ENCODE data around the gene NUMB. TPM values are rescaled to one million over a fixed set of nuclear protein-coding genes. Genes with fewer than 3 reads are reported as not detected.
"Not testable (repeated sequence)": the region's sequence is repeated elsewhere in the genome, so short reads cannot be mapped to it uniquely, and the experiment has no call there.

NUMB gene
- total RNA-seq, 1 experiment from 2014 or later, result 25.0 TPM

DNA sequence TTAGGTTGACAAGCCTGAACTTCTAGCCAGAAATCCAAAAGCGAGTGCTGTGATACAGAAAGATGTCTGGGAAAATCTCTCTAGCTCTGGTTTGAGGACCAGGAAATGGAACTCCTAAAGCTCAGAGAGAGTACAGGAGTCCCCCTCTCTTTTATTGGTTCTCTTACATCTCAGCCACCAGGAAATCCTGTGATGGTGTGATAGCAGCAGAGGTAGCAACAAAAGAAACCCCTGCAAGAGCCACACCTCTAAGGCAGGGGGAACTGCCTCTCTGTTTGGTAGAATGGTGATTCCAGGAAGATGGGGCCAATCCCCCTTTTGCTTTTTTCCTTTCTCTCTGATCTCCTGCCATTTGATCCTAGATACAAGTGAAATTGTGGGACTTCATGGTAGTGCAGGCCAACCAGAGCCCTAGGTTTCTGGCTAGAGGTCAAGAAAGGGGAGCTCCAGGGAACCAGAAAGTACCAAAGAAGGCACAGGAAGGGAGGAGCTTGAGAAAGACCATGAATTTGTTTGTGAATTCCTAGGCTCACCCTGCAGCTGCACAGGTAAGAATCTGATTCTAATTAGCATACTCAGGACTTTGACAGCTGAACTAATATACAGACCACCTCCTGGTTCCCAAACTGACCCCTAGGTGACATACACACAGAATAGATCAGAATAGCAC is 132.6 kb downstream of the NUMB start:
- Histone ChIP-seq H3K27me3 (no peaks in the 10 kb centered on the region), H3K4me3 (no peak overlapping the region), H3K9me3 (replicated peaks) (no peaks in the 10 kb centered on the region), H3K36me3 (no peaks in the 10 kb centered on the region), H3K4me1 (no peaks in the 10 kb centered on the region), H3K27ac (no peak overlapping the region)
- no peak for DNase-seq

DNA sequence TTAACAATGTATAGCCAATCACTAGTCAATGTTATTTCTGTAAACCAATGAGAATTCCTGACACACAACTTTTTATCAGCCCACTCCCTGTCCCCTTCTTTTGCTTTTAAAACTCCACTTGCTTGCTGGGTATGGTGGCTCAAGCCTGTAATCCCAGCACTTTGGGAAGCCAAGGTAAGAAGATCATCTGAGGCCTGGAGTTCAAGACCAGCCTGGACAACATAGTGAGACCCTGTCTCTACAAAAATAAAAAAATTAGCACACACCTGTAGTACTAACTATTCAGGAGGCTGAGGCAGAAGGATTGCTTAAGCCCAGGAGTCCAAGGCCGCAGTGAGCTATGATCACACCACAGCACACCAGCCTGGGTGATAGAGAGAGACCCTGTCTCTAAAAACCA is 133.3 kb downstream of the NUMB start:
- DNase-seq, result no peak
- H3K36me3 ChIP-seq, result no peaks in the 10 kb centered on the region
- H3K4me3 ChIP-seq, result no peak overlapping the region
- no peaks in the 10 kb centered on the region for H3K27me3 ChIP-seq
- no peak overlapping the region for H3K27ac ChIP-seq
- no peaks in the 10 kb centered on the region for H3K4me1 ChIP-seq
- H3K9me3 ChIP-seq (replicated peaks), result no peaks in the 10 kb centered on the region

DNA sequence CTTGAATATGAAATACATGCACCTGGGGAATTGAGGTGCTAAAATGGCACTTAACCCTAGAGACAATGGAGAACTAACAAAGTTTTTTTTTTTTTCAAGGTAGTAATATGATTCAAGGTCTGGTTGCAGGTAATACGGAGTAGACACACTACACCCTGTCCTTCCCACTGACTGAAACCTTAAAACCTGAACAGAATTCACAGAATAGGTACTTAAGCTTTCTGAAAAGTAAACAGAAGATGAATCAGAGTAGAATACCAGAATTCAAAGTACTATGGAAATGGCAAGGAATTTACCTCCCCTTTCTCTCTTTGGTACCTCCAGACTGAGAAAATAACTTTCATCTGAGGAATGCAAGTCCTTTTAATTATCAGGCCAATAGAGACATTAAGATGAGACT is 133.8 kb downstream of the NUMB start:
- DNase-seq, result no peak
- no peaks in the 10 kb centered on the region for H3K9me3 ChIP-seq (replicated peaks)
- H3K4me1 ChIP-seq, result no peaks in the 10 kb centered on the region
- H3K4me3 ChIP-seq, result no peak overlapping the region
- no peaks in the 10 kb centered on the region for H3K27me3 ChIP-seq
- no peak overlapping the region for H3K27ac ChIP-seq
- no peaks in the 10 kb centered on the region for H3K36me3 ChIP-seq

DNA sequence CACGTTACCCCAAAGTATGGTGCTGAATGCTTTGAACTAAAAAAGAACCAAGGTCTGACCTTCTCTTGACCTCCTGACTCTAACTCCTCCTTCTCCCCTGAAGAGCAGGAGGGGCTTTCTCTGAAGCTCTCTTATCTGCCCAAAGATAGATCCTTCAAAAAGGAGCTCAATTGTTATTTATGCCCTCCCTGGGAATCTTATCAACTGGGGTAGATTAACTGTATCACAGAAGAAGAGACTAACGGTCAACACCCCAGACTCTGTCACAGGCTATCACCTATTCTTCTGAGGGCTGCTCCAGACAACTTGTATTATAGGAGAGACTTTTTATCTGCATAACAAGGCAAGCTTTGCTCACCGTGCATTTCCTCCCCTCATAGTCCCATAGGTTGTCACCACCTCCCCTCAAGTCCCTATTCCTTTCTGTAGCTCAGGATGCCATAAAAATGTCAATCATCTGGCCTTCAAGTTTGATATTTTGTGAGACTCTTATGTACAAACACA is 134.4 kb downstream of the NUMB start:
- Histone ChIP-seq H3K36me3 (no peaks in the 10 kb centered on the region), H3K27ac (no peak overlapping the region), H3K27me3 (no peaks in the 10 kb centered on the region), H3K9me3 (replicated peaks) (no peaks in the 10 kb centered on the region), H3K4me1 (no peaks in the 10 kb centered on the region), H3K4me3 (no peak overlapping the region)
- no peak for DNase-seq

DNA sequence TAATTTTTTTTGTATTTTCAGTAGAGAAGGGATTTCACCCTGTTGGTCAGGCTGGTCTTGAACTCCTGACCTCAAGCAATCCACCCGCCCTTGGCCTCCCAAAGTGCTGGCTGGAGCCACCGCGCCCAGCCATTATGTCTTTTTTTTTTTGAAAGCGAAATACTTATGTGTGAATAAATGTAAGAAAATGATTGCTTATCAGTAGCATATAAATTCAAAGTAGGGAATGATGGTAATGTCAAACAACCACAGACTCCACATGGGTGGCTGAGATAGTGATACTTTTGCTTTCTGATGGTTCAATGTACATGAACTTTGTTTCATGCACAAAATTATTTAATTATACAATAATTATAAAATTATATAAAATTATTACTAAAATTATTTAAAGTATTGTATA is 145.2 kb downstream of the NUMB start:
- no peak overlapping the region for H3K27ac ChIP-seq
- H3K27me3 ChIP-seq, result no peaks in the 10 kb centered on the region
- H3K4me3 ChIP-seq, result no peak overlapping the region
- H3K4me1 ChIP-seq, result peaks cover 11% of the 10 kb centered on the region; the same call in 1 of the 2 replicates
- no peaks in the 10 kb centered on the region for H3K36me3 ChIP-seq
- no peak for DNase-seq
- H3K9me3 ChIP-seq (replicated peaks), result no peaks in the 10 kb centered on the region

DNA sequence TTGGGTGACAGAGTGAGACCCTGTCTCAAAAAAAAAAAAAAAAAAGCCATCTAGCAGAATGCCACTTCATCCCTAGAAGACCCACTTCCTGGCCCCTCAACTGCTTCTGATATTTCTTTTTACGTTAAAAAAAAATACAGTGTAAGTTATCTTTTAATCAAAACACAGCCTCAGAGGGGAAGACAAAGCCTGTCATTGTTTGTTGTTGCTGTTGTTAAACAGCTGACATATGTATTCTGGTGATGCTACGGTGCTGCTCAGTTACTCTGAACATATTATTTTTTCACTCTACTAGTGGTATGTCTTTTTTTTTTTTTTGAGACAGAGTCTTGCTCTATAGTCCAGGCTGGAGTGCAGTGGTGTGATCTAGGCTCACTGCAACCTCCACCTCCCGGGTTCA is 145.7 kb downstream of the NUMB start:
- H3K4me3 ChIP-seq, result no peak overlapping the region
- H3K27ac ChIP-seq, result no peak overlapping the region
- H3K4me1 ChIP-seq, result peaks cover 11% of the 10 kb centered on the region; the same call in 1 of the 2 replicates
- no peaks in the 10 kb centered on the region for H3K36me3 ChIP-seq
- peak in 1 of 2 experiments; percentile 32 for DNase-seq
- no peaks in the 10 kb centered on the region for H3K9me3 ChIP-seq (replicated peaks)
- H3K27me3 ChIP-seq, result no peaks in the 10 kb centered on the region

DNA sequence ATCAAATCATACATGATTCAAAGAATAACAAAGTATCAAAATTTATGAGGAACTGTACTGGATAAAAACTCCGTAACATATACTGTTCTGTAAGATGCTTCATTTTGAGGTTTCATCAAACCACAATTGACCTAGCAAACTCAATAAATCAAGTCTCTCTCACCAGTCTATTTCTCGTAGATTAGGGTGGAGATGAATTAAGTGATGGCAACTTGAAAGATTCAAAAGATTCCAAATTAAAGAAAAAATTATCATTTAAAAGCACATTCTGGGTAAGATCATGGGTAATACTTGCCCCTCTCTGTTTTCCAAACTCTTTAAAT is 146.7 kb downstream of the NUMB start:
- H3K27ac ChIP-seq, result no peak overlapping the region
- peaks cover 11% of the 10 kb centered on the region; the same call in 1 of the 2 replicates for H3K4me1 ChIP-seq
- no peaks in the 10 kb centered on the region for H3K9me3 ChIP-seq (replicated peaks)
- no peak overlapping the region for H3K4me3 ChIP-seq
- no peaks in the 10 kb centered on the region for H3K36me3 ChIP-seq
- DNase-seq, result no peak
- no peaks in the 10 kb centered on the region for H3K27me3 ChIP-seq

DNA sequence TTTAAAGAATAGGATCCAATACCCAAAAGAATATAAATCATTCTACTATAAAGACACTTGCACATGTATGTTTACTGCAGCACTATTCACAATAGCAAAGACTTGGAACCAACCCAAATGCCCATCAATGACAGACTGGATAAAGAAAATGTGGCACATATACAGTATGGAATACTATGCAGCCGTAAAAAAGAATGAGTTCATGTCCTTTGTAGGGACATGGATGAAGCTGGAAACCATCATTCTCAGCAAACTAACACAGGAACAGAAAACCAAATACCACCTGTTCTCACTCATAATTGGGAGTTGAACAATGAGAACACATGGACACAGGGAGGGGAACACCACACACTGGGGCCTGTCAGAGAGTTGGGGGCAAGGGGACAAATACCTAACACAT is 149.1 kb downstream of the NUMB start:
- H3K27me3 ChIP-seq; DNase-seq; H3K4me3 ChIP-seq; H3K27ac ChIP-seq; H3K36me3 ChIP-seq; H3K9me3 ChIP-seq (replicated peaks): not testable (repeated sequence)
- H3K4me1 ChIP-seq, result peaks cover 11% of the 10 kb centered on the region; the same call in 1 of the 2 replicates

DNA sequence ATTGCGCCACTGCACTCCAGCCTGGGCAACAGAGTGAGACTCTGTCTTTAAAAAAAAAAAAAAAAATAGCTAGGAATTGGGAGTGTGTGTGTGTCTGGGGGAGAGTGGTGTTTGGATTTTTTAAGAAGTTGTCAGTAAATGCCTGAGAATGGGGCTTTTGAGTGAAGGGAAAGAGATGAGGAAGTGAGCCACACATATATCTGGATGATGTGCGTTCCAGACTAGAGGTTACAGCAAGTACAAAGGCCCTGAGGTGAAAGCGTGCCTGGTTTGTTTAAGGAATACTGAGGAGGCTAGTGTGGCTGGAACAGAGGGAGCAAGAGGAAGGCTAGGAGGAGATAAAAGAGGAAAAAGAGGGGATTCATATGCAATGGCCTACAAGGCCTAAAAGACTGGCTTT is 151.1 kb downstream of the NUMB start:
- Histone ChIP-seq H3K9me3 (replicated peaks) (no peaks in the 10 kb centered on the region), H3K36me3 (no peaks in the 10 kb centered on the region), H3K27me3 (no peaks in the 10 kb centered on the region), H3K4me3 (no peak overlapping the region), H3K27ac (no peak overlapping the region), H3K4me1 (peaks cover 11% of the 10 kb centered on the region; the same call in 1 of the 2 replicates)
- no peak for DNase-seq

DNA sequence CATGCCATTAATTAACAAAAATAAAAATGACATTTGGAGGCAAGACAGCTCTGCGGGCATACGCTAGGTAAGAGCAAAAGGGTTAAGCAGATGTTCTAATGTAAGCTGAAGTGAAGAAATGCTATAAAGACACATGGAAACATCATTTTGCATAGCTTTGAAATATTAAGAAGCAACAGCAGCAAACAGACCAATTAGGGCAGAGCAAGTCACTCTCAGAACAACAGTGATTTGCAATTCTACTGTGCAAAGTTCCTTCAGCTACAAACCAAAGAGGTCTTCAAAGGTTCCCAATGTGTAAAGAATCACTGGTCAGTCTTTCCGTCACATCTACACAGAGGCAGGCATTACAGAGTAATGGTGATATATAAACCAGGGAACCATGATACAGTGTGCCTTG is 152.8 kb downstream of the NUMB start:
- DNase-seq, result no peak
- Histone ChIP-seq H3K27ac (no peak overlapping the region), H3K9me3 (replicated peaks) (no peaks in the 10 kb centered on the region), H3K4me3 (no peak overlapping the region), H3K36me3 (no peaks in the 10 kb centered on the region), H3K4me1 (no peaks in the 10 kb centered on the region), H3K27me3 (no peaks in the 10 kb centered on the region)

DNA sequence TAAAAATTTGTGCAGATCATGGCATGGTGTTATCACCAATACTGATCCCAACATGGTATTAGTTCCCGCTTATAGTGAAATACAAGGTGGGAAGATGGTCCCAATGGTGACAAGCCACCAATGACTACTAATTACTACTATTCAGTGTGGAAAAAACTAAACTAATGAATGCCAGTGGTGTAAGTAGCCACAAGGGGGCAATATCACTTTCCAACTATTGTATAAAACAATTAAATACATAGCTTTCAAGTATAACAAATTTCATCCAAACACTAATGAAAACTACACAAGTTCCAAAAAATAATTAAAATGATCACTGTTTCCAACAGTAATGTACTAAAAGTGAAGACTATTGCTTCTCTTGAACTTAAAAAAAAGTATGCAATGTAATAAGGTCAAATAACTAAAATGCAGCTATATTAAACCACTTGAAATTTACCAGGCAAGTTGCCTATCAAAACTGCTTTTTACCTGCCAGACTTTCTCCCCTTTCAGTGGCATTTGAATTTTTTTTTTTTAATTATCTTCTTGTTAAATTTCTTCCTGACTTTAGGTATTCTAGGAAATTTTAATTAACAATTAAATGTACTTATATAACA is 163.0 kb downstream of the NUMB start:
- no peak overlapping the region for H3K27ac ChIP-seq
- no peaks in the 10 kb centered on the region for H3K4me1 ChIP-seq
- peak in 1 of 2 experiments; percentile 63 for DNase-seq
- no peaks in the 10 kb centered on the region for H3K27me3 ChIP-seq
- no peaks in the 10 kb centered on the region for H3K36me3 ChIP-seq
- H3K4me3 ChIP-seq, result no peak overlapping the region
- H3K9me3 ChIP-seq (replicated peaks), result no peaks in the 10 kb centered on the region

DNA sequence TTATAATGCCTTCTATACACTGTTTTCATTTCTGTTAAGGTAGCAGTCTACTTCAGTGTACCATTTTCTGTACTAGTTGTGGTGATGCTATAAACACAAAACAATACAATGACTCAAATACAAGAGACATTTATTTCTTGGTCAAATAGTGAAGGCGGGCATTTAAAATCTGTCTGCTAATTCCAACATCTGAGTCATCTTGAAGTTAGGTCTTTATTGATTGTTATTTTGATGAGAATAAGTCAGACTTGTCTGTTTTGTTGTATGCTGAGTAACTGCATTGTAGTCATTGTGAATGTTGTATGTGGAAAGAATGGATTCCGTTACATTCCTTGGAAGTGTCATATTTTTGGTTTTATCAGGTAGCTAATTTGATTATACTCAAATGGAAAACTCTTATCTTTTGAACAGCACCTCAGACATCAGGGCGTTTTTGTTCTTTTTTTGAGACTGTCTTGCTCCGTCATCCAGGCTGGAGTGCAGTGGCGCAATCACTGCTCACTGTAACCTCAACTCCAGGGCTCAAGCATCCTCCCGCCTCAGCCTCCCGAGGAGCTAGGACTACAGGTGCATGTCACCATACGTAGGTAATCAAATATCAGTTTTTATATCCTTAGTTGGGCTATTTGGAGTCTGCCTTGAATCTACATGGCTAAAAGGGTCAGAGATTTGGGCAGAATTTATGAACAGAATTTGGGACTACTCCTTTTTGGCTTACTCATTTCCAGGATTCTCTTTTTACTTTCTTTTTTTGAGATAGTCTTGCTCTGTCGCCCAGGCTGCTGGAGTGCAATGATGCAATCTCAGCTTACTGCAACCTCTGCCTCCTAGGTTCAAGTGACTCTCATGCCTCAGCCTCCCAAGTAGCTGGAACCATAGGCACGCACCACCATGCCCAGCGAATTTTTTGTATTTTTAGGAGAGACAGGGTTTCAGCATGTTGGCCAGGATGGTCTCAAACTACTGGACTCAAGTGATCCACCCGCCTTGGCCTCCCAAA is 164.3 kb downstream of the NUMB start:
- no peak for DNase-seq
- H3K36me3 ChIP-seq, result no peaks in the 10 kb centered on the region
- H3K27ac ChIP-seq, result no peak overlapping the region
- no peaks in the 10 kb centered on the region for H3K9me3 ChIP-seq (replicated peaks)
- H3K27me3 ChIP-seq, result no peaks in the 10 kb centered on the region
- no peak overlapping the region for H3K4me3 ChIP-seq
- no peaks in the 10 kb centered on the region for H3K4me1 ChIP-seq

DNA sequence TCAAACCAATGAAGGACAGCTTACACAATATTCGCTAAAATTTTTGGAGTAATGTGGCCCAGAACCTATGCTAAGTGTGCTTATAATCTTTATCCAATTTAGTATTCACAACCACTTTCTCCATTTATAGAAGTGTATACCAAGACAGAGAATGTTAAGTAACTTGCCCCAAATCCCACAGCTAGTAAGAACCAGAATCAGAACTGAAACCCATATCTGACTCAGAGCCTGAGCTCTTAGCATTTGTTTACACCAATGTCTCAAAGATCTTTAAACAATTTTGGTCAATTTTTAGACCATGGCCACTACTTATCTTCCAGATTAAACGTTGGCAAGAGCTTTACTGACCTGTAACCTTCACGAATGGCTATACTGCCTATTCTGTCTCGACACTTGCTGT is 168.1 kb downstream of the NUMB start:
- DNase-seq, result no peak
- H3K4me1 ChIP-seq, result no peaks in the 10 kb centered on the region
- no peaks in the 10 kb centered on the region for H3K9me3 ChIP-seq (replicated peaks)
- H3K27ac ChIP-seq, result no peak overlapping the region
- no peak overlapping the region for H3K4me3 ChIP-seq
- no peaks in the 10 kb centered on the region for H3K36me3 ChIP-seq
- no peaks in the 10 kb centered on the region for H3K27me3 ChIP-seq

DNA sequence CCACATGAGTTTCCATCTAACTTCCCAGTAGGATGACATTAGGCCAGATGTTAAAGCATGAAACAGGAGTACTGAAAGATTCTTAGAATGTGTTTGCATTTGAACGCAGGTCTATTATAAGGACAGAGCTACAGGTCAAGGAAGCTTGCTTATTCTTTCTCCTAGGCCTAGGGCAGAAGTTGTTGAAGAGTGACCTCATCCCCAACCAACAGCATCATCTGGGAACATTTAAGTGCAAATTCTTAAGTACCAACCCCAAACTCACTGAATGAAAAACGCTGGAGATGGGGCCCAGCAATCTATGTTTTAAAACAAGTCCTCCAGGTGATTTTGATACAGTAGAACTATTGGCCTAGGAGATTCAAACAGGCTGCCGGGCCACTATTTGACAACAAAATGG is 168.6 kb downstream of the NUMB start:
- no peak for DNase-seq
- Histone ChIP-seq H3K27me3 (no peaks in the 10 kb centered on the region), H3K4me3 (no peak overlapping the region), H3K9me3 (replicated peaks) (no peaks in the 10 kb centered on the region), H3K36me3 (no peaks in the 10 kb centered on the region), H3K27ac (no peak overlapping the region), H3K4me1 (no peaks in the 10 kb centered on the region)

DNA sequence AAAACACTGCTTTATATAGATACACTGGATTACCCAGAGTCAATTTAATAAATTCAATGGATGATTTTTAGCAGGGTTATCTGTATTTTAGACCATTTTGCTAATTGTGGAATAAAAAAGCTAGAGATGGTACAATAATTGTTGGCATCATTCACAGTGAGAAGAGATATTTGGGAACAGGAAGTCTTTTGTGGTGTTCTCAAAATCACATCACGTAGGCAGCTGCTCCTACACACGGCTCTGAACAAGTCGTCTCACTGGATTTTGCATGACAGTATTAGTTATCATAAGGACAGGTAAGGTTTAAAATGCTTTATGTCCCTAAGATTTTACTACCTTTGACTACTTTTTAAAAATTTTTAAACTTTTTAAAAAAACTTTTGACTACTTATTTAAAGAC is 169.0 kb downstream of the NUMB start:
- no peaks in the 10 kb centered on the region for H3K9me3 ChIP-seq (replicated peaks)
- H3K27me3 ChIP-seq, result no peaks in the 10 kb centered on the region
- no peak for DNase-seq
- H3K4me1 ChIP-seq, result no peaks in the 10 kb centered on the region
- H3K27ac ChIP-seq, result no peak overlapping the region
- no peak overlapping the region for H3K4me3 ChIP-seq
- no peaks in the 10 kb centered on the region for H3K36me3 ChIP-seq

All from SJCRH30 (cell line).